ENCODE measurements around the gene LRRC8D.

LRRC8D gene

GRCh38 chr1:89834083-89834704 lies 13.4 kb downstream of the LRRC8D start:
- DNase-seq: no peak

GRCh38 chr1:89836252-89837035 lies 15.6 kb downstream of the LRRC8D start:
- no peak for DNase-seq

GRCh38 chr1:89837036-89837481 lies 16.2 kb downstream of the LRRC8D start:
- no peak for DNase-seq

- DNase-seq: no peak
Observed at GRCh38 chr1:89837510-89837909, 16.7 kb downstream of the LRRC8D start.

- DNase-seq: no peak
Observed at GRCh38 chr1:89839516-89839915, 18.7 kb downstream of the LRRC8D start.

GRCh38 chr1:89841507-89841906 lies 20.7 kb downstream of the LRRC8D start:
- no peak for DNase-seq

GRCh38 chr1:89842567-89843272 lies 21.9 kb downstream of the LRRC8D start:
- peak; percentile 36 for DNase-seq

- peak; percentile 70 for DNase-seq
Observed at GRCh38 chr1:89843273-89844130, 22.7 kb downstream of the LRRC8D start.

- no peak for DNase-seq
Observed at GRCh38 chr1:89844241-89844807, 23.5 kb downstream of the LRRC8D start.

GRCh38 chr1:89844860-89845259 lies 24.0 kb downstream of the LRRC8D start:
- DNase-seq: no peak

GRCh38 chr1:89847191-89847729 lies 26.4 kb downstream of the LRRC8D start:
- DNase-seq: no peak

GRCh38 chr1:89850844-89851415 lies 30.1 kb downstream of the LRRC8D start:
- DNase-seq: no peak

- DNase-seq: no peak
Observed at GRCh38 chr1:89854140-89854539, 33.3 kb downstream of the LRRC8D start.

- DNase-seq: no peak
Observed at GRCh38 chr1:89855413-89856123, 34.7 kb downstream of the LRRC8D start.

GRCh38 chr1:89863165-89863830 lies 42.5 kb downstream of the LRRC8D start:
- no peak for DNase-seq

- no peak for DNase-seq
Observed at GRCh38 chr1:89865498-89866382, 44.9 kb downstream of the LRRC8D start.

GRCh38 chr1:89866568-89866967 lies 45.7 kb downstream of the LRRC8D start:
- no peak for DNase-seq

GRCh38 chr1:89870998-89871397 lies 50.2 kb downstream of the LRRC8D start:
- DNase-seq: no peak

- DNase-seq: no peak
Observed at GRCh38 chr1:89871768-89872473, 51.1 kb downstream of the LRRC8D start.
